ENCODE results near the gene IRF2. TPM values are rescaled to one million over a fixed set of nuclear protein-coding genes. Genes with fewer than 3 reads are reported as not detected.

IRF2 gene
- total and polyA plus RNA-seq, 2 of the 8 experiments (the other 6 are each of a cell fraction or from before 2014, with no cell fraction given): 13.8 to 17.0 TPM

DNA sequence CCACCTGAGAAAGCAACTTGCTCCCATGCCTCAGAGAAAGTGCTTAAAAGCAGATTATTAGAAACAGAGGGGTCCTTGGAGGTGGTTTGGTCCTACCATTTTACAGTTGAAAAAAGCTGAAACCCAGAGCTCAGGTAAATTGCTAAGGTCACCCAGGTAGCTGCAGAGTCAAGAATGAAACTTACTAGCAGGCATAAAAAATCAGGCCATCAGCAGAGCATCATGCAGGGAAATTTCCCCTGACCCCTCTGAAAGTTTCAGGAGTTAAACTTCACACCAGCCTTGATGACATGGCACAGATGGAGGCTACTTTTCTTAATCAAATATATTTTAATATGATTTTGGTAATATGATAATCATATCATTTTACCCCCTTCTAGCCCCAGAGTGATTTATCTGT, 70.3 kb downstream of the IRF2 start:
- H3K27ac ChIP-seq (ENCODE audit: low read depth, low read length): no peak overlapping the region
- no peak for FAIRE-seq
- no peaks in the 10 kb centered on the region for H4K20me1 ChIP-seq (replicated peaks in 1 of 2; ENCODE audit: control insufficient read depth in 1 of 2, insufficient read depth in 2 of 2, low read length in 2 of 2)
- TF ChIP-seq GTF2F1 (IDR thresholded peaks at IDR 0.05; ENCODE audit: borderline replicate concordance, low read depth, low read length): no peak
- DNase-seq (ENCODE audit: low read depth in 1 of 2, low spot score in 2 of 2): no peak
- H2AFZ ChIP-seq (ENCODE audit: low read length): no peak overlapping the region
- no peak overlapping the region for H3K4me3 ChIP-seq (ENCODE audit: extremely low read depth in 1 of 4, insufficient read depth in 2 of 4, low read depth in 3 of 4, low read length in 4 of 4)
- ChIA-PET CTCF (ENCODE audit: partially characterized antibody) (no interaction called here), POLR2A (ENCODE audit: partially characterized antibody) (no interaction called here)
- H3K36me3 ChIP-seq (ENCODE audit: control insufficient read depth in 2 of 4, insufficient read depth in 4 of 4, low read length in 3 of 4): peaks cover 0 to 14% (median 2%) of the 10 kb centered on the region in 4 experiments; a peak in 2 of 8 replicates
- no peak overlapping the region for H2BK12ac ChIP-seq (ENCODE audit: low read depth, low read length)
- no peak overlapping the region for H4K5ac ChIP-seq (ENCODE audit: insufficient read length, low read depth, low read length)
- H2BK5ac ChIP-seq (ENCODE audit: low read depth, low read length): no peak overlapping the region
- no peak overlapping the region for H4K91ac ChIP-seq (replicated peaks; ENCODE audit: insufficient read length, low read length)
- no peak overlapping the region for H2BK120ac ChIP-seq (replicated peaks; ENCODE audit: low read depth, low read length)
- no peaks in the 10 kb centered on the region for H3K27me3 ChIP-seq (replicated peaks in 1 of 4; ENCODE audit: control insufficient read depth in 3 of 4, extremely low read depth in 1 of 4, insufficient read depth in 3 of 4, low read length in 3 of 4)
- no peak overlapping the region for H2BK20ac ChIP-seq (ENCODE audit: low read length)
- no peak overlapping the region for H3K4ac ChIP-seq (replicated peaks; ENCODE audit: insufficient read length, low read depth, low read length)
- H3K9ac ChIP-seq (replicated peaks in 1 of 4; ENCODE audit: extremely low read depth in 1 of 4, low read depth in 3 of 4, low read length in 3 of 4): no peak overlapping the region
- H3K9me3 ChIP-seq (ENCODE audit: insufficient read depth in 2 of 2, low read depth in 1 of 2, low read length in 1 of 2): no peaks in the 10 kb centered on the region
- no peaks in the 10 kb centered on the region for H3K79me2 ChIP-seq (ENCODE audit: control insufficient read depth in 1 of 2, insufficient read depth in 2 of 2, low read length in 2 of 2)
- no peak overlapping the region for H3K14ac ChIP-seq (ENCODE audit: insufficient read length)
- H3K23ac ChIP-seq (ENCODE audit: insufficient read length): no peak overlapping the region
- no peak overlapping the region for H2BK15ac ChIP-seq (ENCODE audit: low read length)
- H3K56ac ChIP-seq (replicated peaks; ENCODE audit: insufficient read length, low read depth, low read length): no peak overlapping the region
- H3K4me2 ChIP-seq (ENCODE audit: insufficient read depth in 1 of 2, low read depth in 2 of 2, low read length in 2 of 2): no peak overlapping the region
- no peak overlapping the region for H2AK5ac ChIP-seq (ENCODE audit: low read depth, low read length)
- H3K4me1 ChIP-seq (replicated peaks in 1 of 4; ENCODE audit: control insufficient read depth in 3 of 4, insufficient read depth in 4 of 4, low read length in 3 of 4): peaks cover 18 to 37% (median 23%) of the 10 kb centered on the region in 4 experiments
- H3K79me1 ChIP-seq (ENCODE audit: low read depth, low read length): no peaks in the 10 kb centered on the region
- H3K23me2 ChIP-seq (ENCODE audit: low read depth, low read length): no peaks in the 10 kb centered on the region
- H3K18ac ChIP-seq (ENCODE audit: extremely low read depth, low read length): no peak overlapping the region
- no peak overlapping the region for H4K8ac ChIP-seq (ENCODE audit: extremely low read depth, insufficient read depth, low read length)
